HepG2 (cell line): Measurements from ENCODE around the gene HINFP. TPM values are rescaled to one million over a fixed set of nuclear protein-coding genes. Genes with fewer than 3 reads are reported as not detected.

Source experiments
- ATF2 ChIP-seq: sonication (generic); formaldehyde crosslinking; IDR thresholded peaks from 2 replicates; pipeline ENCODE4 v1.4.0; 2020; ENCODE audit warnings: missing genetic modification reagents
- DNMT3B ChIP-seq: conservative IDR thresholded peaks from 2 replicates; pipeline ENCODE4 v1.6.1; 2016; ENCODE audit warnings: missing biosample characterization, control low read depth
- EZH2 ChIP-seq: conservative IDR thresholded peaks from 2 replicates; pipeline ENCODE4 v1.6.1; 2012; ENCODE audit warnings: mild to moderate bottlenecking, low read depth, low read length, moderate library complexity
- FOSL1 ChIP-seq: sonication (generic); formaldehyde crosslinking; IDR thresholded peaks from 2 replicates; pipeline ENCODE4 v1.9.0; 2021; ENCODE audit warnings: missing genetic modification reagents, borderline replicate concordance
- HNF1A ChIP-seq, 2 experiments: sonication (generic) in 1 of 2; formaldehyde crosslinking in 1 of 2; IDR thresholded peaks; 2 replicates each; pipeline versions ENCODE4 v1.4.0 to v1.6.1; 2016 to 2020; ENCODE audit warnings: borderline replicate concordance in 1 of 2, low read depth in 1 of 2, mild to moderate bottlenecking in 1 of 2, missing genetic modification reagents in 1 of 2
- MXD4 ChIP-seq: IDR thresholded peaks from 2 replicates; pipeline ENCODE4 v1.6.1; 2016; ENCODE audit warnings: mild to moderate bottlenecking, missing biosample characterization, missing genetic modification reagents
- PCBP2 ChIP-seq: fragments of 200-400 bp; formaldehyde crosslinking; optimal IDR thresholded peaks from 2 replicates; pipeline ENCODE3; 2018; ENCODE audit warnings: low read length, low read depth; ENCODE audit not compliant: poor library complexity, severe bottlenecking
- SMARCE1 ChIP-seq: fragments of 450-650 bp; IDR thresholded peaks from 2 replicates; pipeline ENCODE4 v1.6.1; 2017; ENCODE audit warnings: borderline replicate concordance
- TGIF2 ChIP-seq: IDR thresholded peaks from 2 replicates; pipeline ENCODE4 v1.6.1; 2016; ENCODE audit warnings: control low read depth, missing compliant biosample characterization
- ZNF577 ChIP-seq: sonication (generic); formaldehyde crosslinking; IDR thresholded peaks from 2 replicates; pipeline ENCODE4 v1.4.0; 2020; ENCODE audit warnings: mild to moderate bottlenecking, low read depth, missing genetic modification reagents, borderline replicate concordance
- ZNF609 ChIP-seq: sonication (generic); formaldehyde crosslinking; IDR thresholded peaks from 2 replicates; pipeline ENCODE4 v1.4.0; 2020; ENCODE audit warnings: mild to moderate bottlenecking, missing genetic modification reagents, borderline replicate concordance
- ZNF652 ChIP-seq: IDR thresholded peaks from 2 replicates; pipeline ENCODE4 v1.6.1; 2016; ENCODE audit warnings: low read depth, borderline replicate concordance
- polyA plus RNA-seq, 8 experiments: library from polyadenylated mRNA; depleted of rRNA in 3 of 8; stranded (reverse) in 7 of 8; unstranded in 1 of 8; fragments of >200 nt; fragmentation: Illumina TruSeq in 4 of 8; extraction: Trizol in 4 of 8; gene quantifications; 2 replicates each; pipeline versions ENCODE4 v1.2.1 to v1.2.3, GENCODE V29; 2011 to 2016; ENCODE audit warnings: low read depth in 4 of 8, missing spikeins in 1 of 8, mixed read lengths in 1 of 8; ENCODE audit not compliant: insufficient read depth in 1 of 8
- total RNA-seq, 5 experiments: library from RNA; depleted of rRNA; stranded (reverse); fragments of >200 nt; fragmentation: Illumina TruSeq; extraction: Trizol; gene quantifications; 2 replicates each; pipeline ENCODE4 v1.2.3, GENCODE V29; 2016; ENCODE audit warnings: low read depth in 1 of 5
- TF ChIP-seq, protein P1 (sequence below): sonication (generic); formaldehyde crosslinking; IDR thresholded peaks from 2 replicates; pipeline ENCODE4 v1.4.0; 2020; ENCODE audit warnings: missing genetic modification reagents, mild to moderate bottlenecking, borderline replicate concordance

HINFP gene
- total and polyA plus RNA-seq, 2 of the 13 experiments (the other 11 are each of a cell fraction or from before 2014, with no cell fraction given), result 15.1 to 21.4 TPM

- TF ChIP-seq PCBP2 (no peak), EZH2 (no peak), TGIF2 (CRISPR knock-in tag) (peak; percentile 87), SMARCE1 (no peak), FOSL1 (no peak), ATF2 (peak; percentile 60), ZNF652 (CRISPR knock-in tag) (no peak; the same call in 1 of the 2 replicates), DNMT3B (0 out of 2 replicates have a peak, but pooled peaks have one; percentile 61), ZNF577 (CRISPR knock-in tag) (0 out of 2 replicates have a peak, but pooled peaks have one; percentile 45), MXD4 (CRISPR knock-in tag) (peak; percentile 80), ZNF609 (CRISPR knock-in tag) (0 out of 2 replicates have a peak, but pooled peaks have one; percentile 32), HNF1A (IDR thresholded peaks at IDR 0.05; ENCODE audit: low read depth) (no peak), HNF1A (CRISPR knock-in tag; IDR thresholded peaks at IDR 0.05; ENCODE audit: borderline replicate concordance) (peak; percentile 76; the same call in 1 of the 2 replicates)
- TF ChIP-seq, protein P1, sequence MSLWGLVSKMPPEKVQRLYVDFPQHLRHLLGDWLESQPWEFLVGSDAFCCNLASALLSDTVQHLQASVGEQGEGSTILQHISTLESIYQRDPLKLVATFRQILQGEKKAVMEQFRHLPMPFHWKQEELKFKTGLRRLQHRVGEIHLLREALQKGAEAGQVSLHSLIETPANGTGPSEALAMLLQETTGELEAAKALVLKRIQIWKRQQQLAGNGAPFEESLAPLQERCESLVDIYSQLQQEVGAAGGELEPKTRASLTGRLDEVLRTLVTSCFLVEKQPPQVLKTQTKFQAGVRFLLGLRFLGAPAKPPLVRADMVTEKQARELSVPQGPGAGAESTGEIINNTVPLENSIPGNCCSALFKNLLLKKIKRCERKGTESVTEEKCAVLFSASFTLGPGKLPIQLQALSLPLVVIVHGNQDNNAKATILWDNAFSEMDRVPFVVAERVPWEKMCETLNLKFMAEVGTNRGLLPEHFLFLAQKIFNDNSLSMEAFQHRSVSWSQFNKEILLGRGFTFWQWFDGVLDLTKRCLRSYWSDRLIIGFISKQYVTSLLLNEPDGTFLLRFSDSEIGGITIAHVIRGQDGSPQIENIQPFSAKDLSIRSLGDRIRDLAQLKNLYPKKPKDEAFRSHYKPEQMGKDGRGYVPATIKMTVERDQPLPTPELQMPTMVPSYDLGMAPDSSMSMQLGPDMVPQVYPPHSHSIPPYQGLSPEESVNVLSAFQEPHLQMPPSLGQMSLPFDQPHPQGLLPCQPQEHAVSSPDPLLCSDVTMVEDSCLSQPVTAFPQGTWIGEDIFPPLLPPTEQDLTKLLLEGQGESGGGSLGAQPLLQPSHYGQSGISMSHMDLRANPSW (CRISPR knock-in tag), result no peak; the same call in 1 of the 2 replicates
These were observed 36.5 kb upstream of the HINFP start, which contains the start of gene HMBS (continued) for GRCh38 chr11:119084663-119085436.
